Muscle of leg (tissue), 16 donors: ENCODE data around the gene ZNF341. TPM values are rescaled to one million over a fixed set of nuclear protein-coding genes. Genes with fewer than 3 reads are reported as not detected.

Experiments used
- DNase-seq: peaks from one replicate; pipeline ENCODE4 v3.0.0; 2013
- H3K27ac ChIP-seq: one replicate; pipeline ENCODE4 v1.5.1; 2013; ENCODE audit warnings: mild to moderate bottlenecking, low read length, control low read depth
- H3K27me3 ChIP-seq: one replicate; pipeline ENCODE4 v1.6.1; 2013; ENCODE audit warnings: low read length; ENCODE audit not compliant: control insufficient read depth, insufficient read depth
- H3K36me3 ChIP-seq: one replicate; pipeline ENCODE4 v1.6.1; 2013; ENCODE audit warnings: low read length; ENCODE audit not compliant: control insufficient read depth, insufficient read depth
- H3K4me1 ChIP-seq: one replicate; pipeline ENCODE4 v1.6.1; 2013; ENCODE audit warnings: low read length; ENCODE audit not compliant: control insufficient read depth, insufficient read depth
- H3K4me3 ChIP-seq: one replicate; pipeline ENCODE4 v1.5.1; 2013; ENCODE audit warnings: low read length, control low read depth
- H3K9me3 ChIP-seq: replicated peaks from 2 replicates; pipeline ENCODE4 v1.6.1; 2013; ENCODE audit warnings: low read depth, low read length; ENCODE audit not compliant: control insufficient read depth
- WGBS: methylation state at CpG from one replicate; pipeline ENCODE4 v1.1.5; 2013; ENCODE audit warnings: missing lambda C conversion rate; ENCODE audit not compliant: insufficient coverage; 5-methylcytosine and 5-hydroxymethylcytosine counted together
- long read RNA-seq, 11 donors: transcript quantifications; one replicate each; lab custom pipeline, GENCODE V29; 2026
- polyA plus RNA-seq, 8 donors: library from polyadenylated mRNA; unstranded; fragments of 120-200 nt; gene quantifications; one replicate each; pipeline versions ENCODE4 v1.2.1 to v1.2.3, GENCODE V29; 2013; ENCODE audit warnings: inconsistent platforms in 1 of 8, low replicate concordance in 1 of 8; ENCODE audit not compliant: insufficient read length in 8 of 8, insufficient read depth in 1 of 8
- total RNA-seq: library from RNA; stranded (reverse); fragments of 120-200 nt; gene quantifications from one replicate; pipeline ENCODE4 v1.2.4, GENCODE V29; 2013

Gene ZNF341
- total RNA-seq (1.3 TPM), polyA plus RNA-seq (1 to 10 TPM; 2.5 to 3.2 (median 2.8) TPM)
- long read RNA-seq, donor 1, result 0 reads
- long read RNA-seq, donor 2, result 0 reads
- long read RNA-seq, donor 3, result 0 reads
- long read RNA-seq, donor 4, result 0 reads
- long read RNA-seq, donor 5, result 0 reads
- long read RNA-seq, donor 6, result 0 reads
- long read RNA-seq, donor 7, partial matches to known transcripts, result 15 of 15 reads
- long read RNA-seq, donor 7, other reads (novel, unspliced or antisense), result 0 of 15 reads
- long read RNA-seq, donor 8, result 0 reads
- long read RNA-seq, donor 9, result 0 reads
- long read RNA-seq, donor 10, result 0 reads
- long read RNA-seq, donor 11, result 0 reads

DNA sequence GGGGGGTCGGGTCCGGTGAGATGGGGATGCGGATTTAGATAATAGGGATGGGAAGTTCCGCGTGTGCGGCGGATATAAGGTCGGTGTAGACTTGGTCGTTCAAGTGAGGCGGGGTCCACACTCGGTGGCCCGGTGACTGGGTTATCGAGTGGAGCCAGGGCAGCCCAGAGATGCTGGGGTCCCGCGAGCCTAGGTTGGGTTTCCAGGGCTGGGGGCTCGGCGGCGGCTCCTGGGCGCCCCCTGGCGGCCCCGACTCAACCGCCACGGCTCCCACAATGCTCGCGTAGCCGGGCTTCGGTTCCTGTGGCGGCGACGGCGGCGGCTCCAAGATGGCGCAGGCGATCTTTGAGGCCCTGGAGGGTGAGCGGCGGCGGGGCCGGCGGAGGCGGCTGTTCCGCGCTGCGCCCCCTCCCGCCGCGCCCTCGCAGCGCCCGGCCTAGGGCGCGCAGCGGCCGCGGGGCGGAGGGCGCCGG is at the start of gene ZNF341:
Gene ZNF341, plus strand, starts transcription at position 304 of the 473 bp plus-strand sequence. Its CDS starts 26 bp downstream, at position 330.
- peak within 1 kb of the TSS; percentile 96 for H3K27ac ChIP-seq
- H3K36me3 ChIP-seq, result no peaks in the 10 kb centered on the region
- H3K4me1 ChIP-seq, result peaks cover 23% of the 10 kb centered on the region
- H3K4me3 ChIP-seq, result peak within 1 kb of the TSS; percentile 64
- peaks cover 2% of the 10 kb centered on the region for H3K27me3 ChIP-seq
- DNase-seq, result no peak
- 2% methylated on average over 55 of the region's 57 CpGs for WGBS
- peaks cover 10% of the 10 kb centered on the region for H3K9me3 ChIP-seq

DNA sequence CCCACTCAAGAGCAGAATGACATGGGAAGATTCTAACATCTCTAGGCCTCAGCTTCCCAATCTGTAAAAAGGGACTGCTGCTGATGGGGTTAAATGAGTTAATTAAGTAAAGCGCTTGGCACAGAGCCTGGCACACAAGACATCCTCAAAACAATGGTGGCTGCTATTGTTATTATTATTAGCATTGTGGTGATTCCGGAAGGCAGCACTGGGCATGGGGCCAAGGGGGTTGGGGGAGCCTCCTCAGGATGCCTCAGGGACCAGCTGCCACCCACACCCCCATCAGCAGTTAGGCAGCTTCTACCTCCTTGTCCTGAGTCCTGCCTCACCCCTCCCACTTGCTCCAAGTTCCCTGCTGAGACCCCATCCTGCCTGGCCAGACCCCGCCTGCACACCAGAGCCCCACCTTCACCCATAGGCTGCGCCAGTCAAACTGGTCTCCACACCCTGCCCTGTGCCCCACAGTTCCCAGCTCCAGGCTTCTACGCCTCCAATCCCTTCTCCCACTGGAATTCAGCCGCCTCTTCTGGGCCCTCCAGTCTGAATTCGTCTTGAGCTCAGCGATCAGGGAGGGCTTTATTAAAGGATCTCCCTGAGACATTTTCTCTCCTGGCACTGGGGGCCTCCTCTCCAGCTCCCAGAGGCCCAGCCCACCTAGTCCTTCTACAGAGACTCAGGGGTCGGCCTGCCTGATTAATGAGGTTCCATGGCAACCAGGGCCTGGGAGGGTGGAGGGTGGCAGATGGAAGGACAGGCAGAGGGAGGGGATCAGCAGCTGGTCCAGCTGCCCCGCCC is 47.1 kb upstream of the ZNF341 start:
- Histone ChIP-seq H3K27ac (peak overlapping the region; percentile 76), H3K4me3 (peak overlapping the region; percentile 46), H3K9me3 (no peaks in the 10 kb centered on the region), H3K4me1 (peaks cover 25% of the 10 kb centered on the region), H3K36me3 (peaks cover 10% of the 10 kb centered on the region), H3K27me3 (no peaks in the 10 kb centered on the region)
- no peak for DNase-seq
- 10% methylated on average over 7 of the region's 10 CpGs for whole genome bisulfite sequencing

DNA sequence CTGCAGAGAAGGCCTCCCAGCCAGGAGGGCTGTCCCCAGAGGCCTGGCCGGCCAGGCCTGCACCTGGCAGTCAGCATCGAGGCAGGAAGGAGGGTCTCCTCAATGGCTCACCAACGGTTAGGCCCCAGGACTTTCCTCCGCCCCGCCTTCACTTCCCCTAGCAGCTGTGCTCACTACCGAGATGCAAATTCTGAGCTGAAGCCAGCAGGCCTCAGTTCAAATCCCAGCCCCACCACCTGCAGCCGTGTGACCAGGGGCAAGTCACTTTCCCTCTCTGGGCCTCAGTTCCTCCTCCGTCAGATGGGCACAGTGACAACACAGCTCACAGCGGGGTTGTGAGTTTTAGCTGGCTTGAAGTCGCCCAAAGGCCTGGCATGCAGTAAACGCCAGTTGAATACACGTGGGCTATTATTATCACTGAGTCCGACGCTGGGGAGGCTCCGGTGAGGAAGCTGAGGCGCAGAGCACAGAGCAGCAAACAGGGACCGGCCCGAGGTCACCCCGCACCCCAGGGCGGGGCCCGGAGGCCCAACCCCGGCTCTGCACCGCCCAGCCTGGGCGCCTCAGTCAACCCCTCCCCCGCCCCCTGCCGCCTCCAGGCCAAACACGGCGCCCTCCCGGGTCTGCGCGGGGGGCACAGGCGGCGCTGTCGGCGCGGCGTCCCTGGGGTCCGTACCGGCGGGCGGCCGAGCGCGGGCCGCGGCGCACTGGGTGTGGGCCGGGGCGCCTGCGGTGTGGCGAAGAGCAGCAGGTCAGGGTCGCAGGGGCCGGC is 46.3 kb upstream of the ZNF341 start:
- Histone ChIP-seq H3K36me3 (peaks cover 4% of the 10 kb centered on the region), H3K27ac (peak overlapping the region; percentile 76), H3K4me3 (peak overlapping the region; percentile 46), H3K27me3 (no peaks in the 10 kb centered on the region), H3K4me1 (peaks cover 25% of the 10 kb centered on the region), H3K9me3 (no peaks in the 10 kb centered on the region)
- DNase-seq, result peak; percentile 83
- under 1% methylated on average over 49 of the region's 53 CpGs for WGBS

DNA sequence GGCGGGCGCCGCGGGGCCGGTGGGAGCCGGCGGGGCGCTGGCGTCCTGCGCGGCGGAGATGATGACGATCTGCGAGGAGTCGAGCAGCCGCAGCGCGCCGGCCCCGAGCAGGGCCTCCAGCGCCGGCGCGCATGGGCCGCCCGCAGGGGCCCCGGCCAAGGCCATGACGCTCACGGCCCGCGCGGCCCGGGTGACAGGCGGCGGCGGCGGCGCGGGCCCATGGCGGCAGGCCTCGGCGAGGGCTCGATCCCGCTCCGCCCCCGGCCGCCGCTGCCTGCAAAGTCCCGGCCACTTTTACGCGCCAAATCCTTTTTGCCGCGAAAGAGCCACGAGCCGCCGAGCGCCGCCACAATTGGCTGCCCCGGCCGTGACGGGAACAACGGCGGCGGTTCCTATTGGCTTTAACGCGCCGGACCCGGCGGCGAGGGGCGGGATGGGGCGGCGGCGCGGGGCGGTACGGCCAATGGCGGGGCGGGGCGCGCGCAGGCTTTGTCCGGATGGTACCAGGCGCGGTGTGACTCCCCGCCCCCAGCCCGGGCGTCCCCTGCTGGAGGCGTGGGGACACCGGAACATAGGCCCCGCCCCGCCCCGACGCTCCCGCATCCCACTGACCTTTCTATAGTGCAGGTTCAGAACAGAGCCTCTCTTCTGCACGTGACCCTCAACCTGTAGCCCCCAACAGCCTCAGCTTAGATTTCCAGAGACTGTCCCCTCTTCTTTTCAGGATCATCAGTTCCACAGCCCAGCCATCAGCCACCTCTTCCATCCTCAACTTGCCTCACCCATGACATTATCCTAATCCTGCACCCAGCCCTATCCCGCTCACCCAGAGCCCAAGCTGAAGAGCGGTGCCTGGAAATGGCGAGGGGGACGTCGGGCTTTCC is 45.5 kb upstream of the ZNF341 start, which contains the start of gene E2F1:
Gene E2F1, minus strand, starts transcription at position 286 of the 884 bp plus-strand sequence. Its CDS starts 121 bp downstream, at position 165.
- peaks cover 25% of the 10 kb centered on the region for H3K4me1 ChIP-seq
- peak; percentile 98 for DNase-seq
- no peaks in the 10 kb centered on the region for H3K27me3 ChIP-seq
- peak within 1 kb of the TSS; percentile 46 for H3K4me3 ChIP-seq
- peak within 1 kb of the TSS; percentile 76 for H3K27ac ChIP-seq
- WGBS, result 2% methylated on average over 100 of the region's 101 CpGs
- H3K36me3 ChIP-seq, result peaks cover 4% of the 10 kb centered on the region
- no peaks in the 10 kb centered on the region for H3K9me3 ChIP-seq

GRCh38 chr20:33686984-33687366 is 44.8 kb upstream of the ZNF341 start:
- WGBS, result 69% methylated on average over 9 of the region's 14 CpGs

DNA sequence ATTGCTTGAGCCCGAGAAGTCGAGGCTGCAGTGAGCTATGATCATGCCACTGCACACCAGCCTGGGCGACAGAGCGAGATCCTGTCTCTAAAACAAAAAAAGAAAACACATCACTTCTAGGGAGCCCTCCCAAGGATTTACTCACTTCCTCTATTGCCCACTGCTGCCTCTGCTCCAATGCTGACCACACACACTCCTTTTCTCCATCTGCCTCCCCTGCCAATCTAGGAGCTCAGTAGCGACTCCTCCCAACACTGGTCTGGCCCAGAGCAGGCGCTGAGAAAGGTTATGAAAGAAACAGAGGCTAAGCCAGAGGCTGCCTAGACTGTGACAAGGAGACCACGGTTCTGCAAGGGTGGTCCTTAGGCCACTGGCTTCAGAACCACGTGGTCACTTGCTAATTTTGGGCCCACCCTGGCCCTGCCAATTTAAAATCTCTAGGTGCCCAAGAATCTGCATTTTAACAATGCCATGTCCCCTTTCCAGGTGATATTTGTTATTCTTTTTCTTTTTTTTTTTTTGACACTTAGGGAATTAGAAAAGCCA is 44.4 kb upstream of the ZNF341 start:
- no peaks in the 10 kb centered on the region for H3K27me3 ChIP-seq
- H3K4me1 ChIP-seq, result peaks cover 25% of the 10 kb centered on the region
- H3K4me3 ChIP-seq, result no peak overlapping the region
- H3K9me3 ChIP-seq, result no peaks in the 10 kb centered on the region
- peaks cover 4% of the 10 kb centered on the region for H3K36me3 ChIP-seq
- peak; percentile 45 for DNase-seq
- no peak overlapping the region for H3K27ac ChIP-seq
- 75% methylated on average over 7 of the region's 8 CpGs for WGBS

More at GRCh38 chr20:33686984-33687366, 44.8 kb upstream of the ZNF341 start:
- H3K36me3 ChIP-seq, result peaks cover 4% of the 10 kb centered on the region
- peak; percentile 29 for DNase-seq
- H3K4me3 ChIP-seq, result peak overlapping the region; percentile 42
- peaks cover 25% of the 10 kb centered on the region for H3K4me1 ChIP-seq
- H3K9me3 ChIP-seq, result no peaks in the 10 kb centered on the region
- H3K27ac ChIP-seq, result peak overlapping the region; percentile 71
- H3K27me3 ChIP-seq, result no peaks in the 10 kb centered on the region

- peaks cover 26% of the 10 kb centered on the region for H3K4me1 ChIP-seq
- no peaks in the 10 kb centered on the region for H3K27me3 ChIP-seq
- H3K9me3 ChIP-seq, result no peaks in the 10 kb centered on the region
- no peak overlapping the region for H3K4me3 ChIP-seq
- no peak for DNase-seq
- H3K36me3 ChIP-seq, result no peaks in the 10 kb centered on the region
- WGBS, result no CpG with 5 or more reads among the region's 3 CpGs
- no peak overlapping the region for H3K27ac ChIP-seq
Observed at GRCh38 chr20:33687993-33688937, 43.5 kb upstream of the ZNF341 start.

DNA sequence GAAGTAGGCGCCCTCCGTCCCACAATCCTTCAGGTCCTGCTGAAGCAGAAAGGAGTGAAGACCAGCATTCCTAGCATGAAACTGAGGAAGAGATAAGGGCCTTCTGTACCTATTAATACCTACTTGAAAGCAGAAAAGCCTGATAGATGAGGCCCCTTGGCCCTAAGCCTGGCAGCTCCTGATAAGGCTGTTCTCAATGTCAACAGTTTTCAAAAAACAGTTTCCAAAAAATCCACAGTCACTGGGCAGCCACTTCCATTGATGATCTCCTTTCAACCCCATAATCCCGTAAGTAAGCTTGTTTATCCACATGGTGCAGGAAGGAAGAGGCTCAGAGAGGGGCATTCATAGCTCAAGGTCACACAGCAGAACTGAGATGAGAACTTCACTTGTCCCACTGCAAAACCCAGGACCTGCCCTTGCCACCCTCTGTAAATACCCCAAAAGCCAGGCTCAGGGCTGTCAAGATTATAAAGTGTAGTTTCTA is 42.8 kb upstream of the ZNF341 start:
- DNase-seq, result no peak
- Histone ChIP-seq H3K36me3 (no peaks in the 10 kb centered on the region), H3K9me3 (no peaks in the 10 kb centered on the region), H3K27me3 (no peaks in the 10 kb centered on the region), H3K27ac (no peak overlapping the region), H3K4me3 (no peak overlapping the region), H3K4me1 (peaks cover 29% of the 10 kb centered on the region)
- 60% methylated on average over 1 of the region's 3 CpGs for WGBS
